Type B pancreatic cell (in vitro differentiated cells): ENCODE measurements around the gene BICDL2. TPM values are rescaled to one million over a fixed set of nuclear protein-coding genes. Genes with fewer than 3 reads are reported as not detected.

Experiments
- DNase-seq: peaks from one replicate; pipeline ENCODE4 v3.0.0; 2021; ENCODE audit warnings: mixed read lengths; ENCODE audit not compliant: unreplicated experiment; ENCODE audit errors: extremely low spot score
- H3K27ac Mint-ChIP-seq: 2 replicates; pipeline ENCODE4 v1.8.0; 2021; ENCODE audit warnings: mild to moderate bottlenecking, mixed read lengths
- H3K27me3 Mint-ChIP-seq: 2 replicates; pipeline ENCODE4 v1.8.0; 2021; ENCODE audit warnings: mixed read lengths
- H3K36me3 Mint-ChIP-seq: 2 replicates; pipeline ENCODE4 v1.8.0; 2021; ENCODE audit warnings: mixed read lengths
- H3K4me1 Mint-ChIP-seq: one replicate; pipeline ENCODE4 v1.8.0; 2021; ENCODE audit warnings: mixed read lengths; ENCODE audit not compliant: unreplicated experiment
- H3K4me3 Mint-ChIP-seq: 2 replicates; pipeline ENCODE4 v1.8.0; 2021; ENCODE audit warnings: mild to moderate bottlenecking, mixed read lengths
- H3K9me3 Mint-ChIP-seq: 2 replicates; pipeline ENCODE4 v1.8.0; 2021; ENCODE audit warnings: mixed read lengths
- total RNA-seq: library from RNA; stranded (reverse); gene quantifications from 2 replicates; pipeline ENCODE4 v1.2.1, GENCODE V29; 2021; ENCODE audit warnings: low replicate concordance
- TF ChIP-seq, protein P1 (sequence below): fragments of 200-600 bp; sonication (generic); conservative IDR thresholded peaks from 2 replicates; pipeline ENCODE4 v1.5.0; 2021; ENCODE audit warnings: antibody characterized with exemption, mild to moderate bottlenecking

The BICDL2 gene
- total RNA-seq, 1 donor from 2014 or later, result 15.2 TPM

DNA sequence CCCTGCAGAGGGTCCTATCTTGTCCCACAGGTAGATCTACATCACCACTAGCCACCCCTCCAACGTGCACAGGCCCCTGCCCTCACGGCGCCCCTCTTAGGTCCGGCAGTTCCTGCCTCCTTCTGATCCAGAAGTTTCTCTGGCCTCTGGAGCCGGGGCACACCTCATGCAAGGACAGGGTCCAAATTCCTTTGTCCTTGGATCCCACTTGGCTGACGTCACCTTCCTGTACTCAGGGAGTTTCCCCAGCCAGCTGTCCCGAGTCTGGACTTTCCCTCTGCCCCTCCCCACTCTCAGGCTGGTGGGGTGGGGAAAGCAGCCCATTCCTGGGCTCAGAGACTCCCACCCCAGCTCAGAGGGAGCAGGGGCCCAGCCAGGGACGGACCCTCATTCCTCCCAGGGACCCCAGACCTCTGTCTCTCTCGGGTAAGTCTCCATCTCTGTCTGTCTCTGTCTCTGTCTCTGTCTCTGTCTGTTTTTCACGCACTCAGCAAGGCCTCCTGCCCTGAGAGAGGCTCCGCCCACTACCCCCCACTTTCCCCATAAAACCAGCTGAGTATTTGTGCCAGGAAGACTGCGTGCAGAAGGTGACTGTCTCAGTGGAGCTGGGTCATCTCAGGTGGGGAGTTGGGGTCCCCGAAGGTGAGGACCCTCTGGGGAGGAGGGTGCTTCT lies 28.5 kb upstream of the BICDL2 start, which contains the start of gene IL32:
IL32 (plus strand) TSS at position 572 of the 673 bp plus-strand sequence. CDS start 172 bp downstream, outside the sequence.
- no peaks in the 10 kb centered on the region for H3K27me3 Mint-ChIP-seq
- H3K27ac Mint-ChIP-seq, result peak within 1 kb of the TSS; percentile 65
- H3K36me3 Mint-ChIP-seq, result no peaks in the 10 kb centered on the region
- no peak within 1 kb of the TSS for H3K4me3 Mint-ChIP-seq
- DNase-seq, result no peak
- no peaks in the 10 kb centered on the region for H3K4me1 Mint-ChIP-seq
- no peaks in the 10 kb centered on the region for H3K9me3 Mint-ChIP-seq
- TF ChIP-seq, protein P1, sequence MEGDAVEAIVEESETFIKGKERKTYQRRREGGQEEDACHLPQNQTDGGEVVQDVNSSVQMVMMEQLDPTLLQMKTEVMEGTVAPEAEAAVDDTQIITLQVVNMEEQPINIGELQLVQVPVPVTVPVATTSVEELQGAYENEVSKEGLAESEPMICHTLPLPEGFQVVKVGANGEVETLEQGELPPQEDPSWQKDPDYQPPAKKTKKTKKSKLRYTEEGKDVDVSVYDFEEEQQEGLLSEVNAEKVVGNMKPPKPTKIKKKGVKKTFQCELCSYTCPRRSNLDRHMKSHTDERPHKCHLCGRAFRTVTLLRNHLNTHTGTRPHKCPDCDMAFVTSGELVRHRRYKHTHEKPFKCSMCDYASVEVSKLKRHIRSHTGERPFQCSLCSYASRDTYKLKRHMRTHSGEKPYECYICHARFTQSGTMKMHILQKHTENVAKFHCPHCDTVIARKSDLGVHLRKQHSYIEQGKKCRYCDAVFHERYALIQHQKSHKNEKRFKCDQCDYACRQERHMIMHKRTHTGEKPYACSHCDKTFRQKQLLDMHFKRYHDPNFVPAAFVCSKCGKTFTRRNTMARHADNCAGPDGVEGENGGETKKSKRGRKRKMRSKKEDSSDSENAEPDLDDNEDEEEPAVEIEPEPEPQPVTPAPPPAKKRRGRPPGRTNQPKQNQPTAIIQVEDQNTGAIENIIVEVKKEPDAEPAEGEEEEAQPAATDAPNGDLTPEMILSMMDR, result no peak

DNA sequence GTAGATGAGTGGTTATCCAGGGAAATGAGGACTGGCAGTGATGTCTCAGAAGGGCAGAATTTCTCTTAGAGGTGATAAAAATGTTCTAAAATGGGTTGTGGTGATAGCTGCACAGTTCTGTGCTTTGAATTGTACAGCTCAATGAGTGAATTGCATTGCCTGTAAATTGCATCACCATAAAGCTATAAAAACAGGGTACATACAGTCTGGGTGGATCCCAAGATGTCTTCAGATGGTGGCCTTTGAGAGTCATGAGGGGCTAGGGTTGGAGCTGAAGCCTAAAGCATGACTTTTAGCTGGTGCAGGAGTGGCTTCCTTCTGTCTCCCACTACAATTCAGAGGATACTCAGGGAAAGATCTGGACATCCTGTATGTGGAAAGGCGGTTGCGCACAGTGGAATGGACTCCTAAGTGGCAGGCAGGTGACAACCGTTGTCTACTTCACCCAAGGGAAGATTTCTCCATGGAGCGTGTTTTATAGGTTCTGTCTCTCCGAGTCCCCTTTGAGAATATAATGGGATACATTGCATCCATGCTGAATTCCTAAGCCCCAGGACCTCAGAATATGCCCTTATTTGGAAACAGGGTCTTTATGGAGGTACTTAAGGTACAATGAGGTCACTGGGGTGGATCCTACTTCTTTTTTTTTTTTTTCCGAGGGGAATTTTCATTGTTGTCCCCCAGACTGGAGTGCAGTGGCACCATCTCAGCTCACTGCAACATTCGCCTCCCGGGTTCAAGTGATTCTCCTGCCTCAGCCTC lies 27.1 kb upstream of the BICDL2 start:
- no peaks in the 10 kb centered on the region for H3K9me3 Mint-ChIP-seq
- no peaks in the 10 kb centered on the region for H3K36me3 Mint-ChIP-seq
- DNase-seq, result no peak
- TF ChIP-seq, protein P1, result no peak
- H3K4me1 Mint-ChIP-seq, result no peaks in the 10 kb centered on the region
- no peaks in the 10 kb centered on the region for H3K27me3 Mint-ChIP-seq
- no peak overlapping the region for H3K27ac Mint-ChIP-seq
- no peak overlapping the region for H3K4me3 Mint-ChIP-seq

DNA sequence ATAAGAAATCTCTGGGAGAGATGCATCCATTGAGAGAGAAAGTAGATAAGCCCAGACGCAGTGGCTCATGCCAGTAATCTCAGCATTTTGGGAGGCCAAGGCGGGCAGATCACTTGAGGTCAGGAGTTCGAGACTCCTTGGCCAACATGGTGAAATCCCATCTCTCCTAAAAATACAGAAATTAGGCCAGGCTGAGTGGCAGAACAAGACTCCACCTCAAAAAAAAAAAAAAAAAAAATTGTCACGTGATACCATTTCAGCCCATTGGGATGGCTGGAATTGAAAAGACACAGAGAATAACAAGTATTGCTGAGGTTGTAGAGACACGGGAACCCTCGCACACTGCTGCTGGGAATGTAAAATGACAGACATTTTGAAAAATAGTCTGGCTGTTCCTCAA lies 25.8 kb upstream of the BICDL2 start:
- H3K27ac Mint-ChIP-seq, result no peak overlapping the region
- TF ChIP-seq, protein P1, result no peak
- H3K36me3 Mint-ChIP-seq, result no peaks in the 10 kb centered on the region
- H3K4me3 Mint-ChIP-seq, result no peak overlapping the region
- H3K4me1 Mint-ChIP-seq, result no peaks in the 10 kb centered on the region
- no peaks in the 10 kb centered on the region for H3K27me3 Mint-ChIP-seq
- DNase-seq, result no peak
- no peaks in the 10 kb centered on the region for H3K9me3 Mint-ChIP-seq

DNA sequence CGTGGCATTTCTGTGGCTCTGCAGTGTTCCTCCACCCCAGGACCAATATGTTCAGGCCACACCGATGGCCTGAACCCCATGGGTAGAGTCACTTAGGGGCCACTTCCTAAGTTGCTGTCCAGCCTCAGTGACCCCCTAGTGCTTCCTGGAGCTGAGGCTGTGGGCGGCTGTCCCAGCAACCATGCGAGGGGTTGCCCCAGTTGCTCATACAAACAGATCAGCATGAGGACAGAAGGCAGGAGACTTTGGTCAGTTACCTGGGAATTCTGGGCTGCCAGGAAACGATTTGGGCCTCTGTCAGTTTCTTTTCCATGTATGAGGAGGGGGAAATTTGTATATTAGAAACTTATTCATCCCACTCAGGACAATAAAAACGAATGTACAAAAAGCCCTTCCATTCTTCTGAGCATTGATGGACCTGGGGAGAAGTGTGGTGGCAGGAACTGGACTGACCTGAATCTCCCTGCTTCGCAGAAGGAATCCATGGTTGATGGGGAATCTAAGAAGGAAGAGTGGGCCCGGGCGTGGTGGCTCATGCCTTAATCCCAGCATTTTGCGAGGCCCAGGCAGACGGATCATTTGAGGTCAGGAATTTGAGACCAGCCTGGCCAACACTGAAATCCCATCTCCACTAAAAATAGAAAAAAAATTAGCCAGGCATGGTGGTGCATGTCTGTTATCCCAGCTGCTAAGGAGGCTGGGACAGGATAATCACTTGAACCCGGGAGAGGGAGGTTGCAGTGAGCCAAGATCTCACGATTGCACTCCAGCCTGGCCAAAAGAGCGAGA lies 23.8 kb upstream of the BICDL2 start:
- H3K4me1 Mint-ChIP-seq, result no peaks in the 10 kb centered on the region
- H3K9me3 Mint-ChIP-seq, result no peaks in the 10 kb centered on the region
- no peak for DNase-seq
- H3K36me3 Mint-ChIP-seq, result no peaks in the 10 kb centered on the region
- no peak overlapping the region for H3K27ac Mint-ChIP-seq
- no peaks in the 10 kb centered on the region for H3K27me3 Mint-ChIP-seq
- H3K4me3 Mint-ChIP-seq, result peak overlapping the region; percentile 86
- TF ChIP-seq, protein P1, result no peak

DNA sequence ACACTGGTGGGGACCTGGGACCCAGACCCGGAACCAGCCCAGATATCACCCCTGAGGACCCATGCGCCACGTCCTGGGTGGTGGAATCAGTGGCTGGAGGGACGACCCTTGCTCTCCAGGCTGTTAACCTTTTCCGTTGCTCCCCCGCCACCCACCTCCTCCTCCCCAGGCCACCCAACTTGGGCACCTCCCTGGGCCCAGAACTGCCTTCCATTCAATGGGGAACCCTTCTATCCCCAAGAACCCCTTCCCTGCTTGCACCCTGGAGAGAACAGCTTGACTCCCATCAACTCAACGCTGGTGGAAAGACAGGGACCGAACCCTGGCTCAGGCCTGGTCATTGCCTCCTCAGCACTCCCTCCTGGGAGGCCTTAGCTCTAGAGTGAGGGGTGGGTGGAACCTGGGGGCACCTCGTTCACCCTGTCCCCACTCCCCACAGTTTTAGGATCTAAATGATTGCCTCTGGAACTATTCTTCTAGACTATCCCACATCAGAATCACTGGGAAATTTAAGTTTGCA lies 23.0 kb upstream of the BICDL2 start:
- TF ChIP-seq, protein P1, result no peak
- H3K4me3 Mint-ChIP-seq, result peak overlapping the region; percentile 86
- DNase-seq, result no peak
- no peaks in the 10 kb centered on the region for H3K36me3 Mint-ChIP-seq
- H3K27me3 Mint-ChIP-seq, result no peaks in the 10 kb centered on the region
- peak overlapping the region; percentile 84 for H3K27ac Mint-ChIP-seq
- H3K9me3 Mint-ChIP-seq, result no peaks in the 10 kb centered on the region
- no peaks in the 10 kb centered on the region for H3K4me1 Mint-ChIP-seq
